GM13976 (cell line): ENCODE measurements around the gene C1orf198.
"Not testable (repeated sequence)": the region's sequence is repeated elsewhere in the genome, so short reads cannot be mapped to it uniquely, and the experiment has no call there.

Source experiments
- DNase-seq: peaks from one replicate; pipeline ENCODE4 v3.0.0; 2012; ENCODE audit warnings: low spot score
- CTCF ChIP-seq: IDR thresholded peaks from 2 replicates; pipeline ENCODE4 v1.5.1; 2012; ENCODE audit warnings: borderline replicate concordance, mild to moderate bottlenecking; ENCODE audit not compliant: insufficient read depth; ENCODE audit errors: extremely low read depth, missing control alignments, control extremely low read depth
- in situ Hi-C: fragments of 300-500 bp; cut with MboI; formaldehyde crosslinking; loops from one replicate; pipeline ENCODE4 v1.12.0; 2022; ENCODE audit warnings: low sequenced_read_pairs, mixed read lengths, inconsistent platforms; ENCODE audit not compliant: unreplicated experiment

Gene C1orf198

GRCh38 chr1:230850547-230850946, 17.8 kb downstream of the C1orf198 start:
- TF ChIP-seq CTCF, result no peak
- in situ Hi-C loops, result no loop called here
- no peak for DNase-seq

GRCh38 chr1:230849451-230850224, 18.7 kb downstream of the C1orf198 start:
- no peak for TF ChIP-seq CTCF
- in situ Hi-C loops, result no loop called here
- no peak for DNase-seq

- DNase-seq, result no peak
- TF ChIP-seq CTCF, result no peak
- in situ Hi-C loops, result no loop called here
These were observed 20.1 kb downstream of the C1orf198 start for GRCh38 chr1:230848235-230848634.

GRCh38 chr1:230845184-230845583, 23.1 kb downstream of the C1orf198 start:
- in situ Hi-C loops, result not testable (repeated sequence)

GRCh38 chr1:230844561-230844960, 23.8 kb downstream of the C1orf198 start:
- no peak for DNase-seq
- no peak for TF ChIP-seq CTCF
- in situ Hi-C loops, result no loop called here

More at GRCh38 chr1:230845184-230845583, 23.1 kb downstream of the C1orf198 start:
- DNase-seq, result not testable (repeated sequence)

- no peak for DNase-seq
- in situ Hi-C loops, result no loop called here
- no peak for TF ChIP-seq CTCF
These were observed 24.6 kb downstream of the C1orf198 start for GRCh38 chr1:230843503-230844309.

- DNase-seq, result no peak
- in situ Hi-C loops, result no loop called here
- TF ChIP-seq CTCF, result no peak
These were observed 25.5 kb downstream of the C1orf198 start for GRCh38 chr1:230842801-230843200.
